Ascending aorta (tissue), 2 donors: ENCODE results near the gene TGFB3. TPM values are rescaled to one million over a fixed set of nuclear protein-coding genes. Genes with fewer than 3 reads are reported as not detected.

Source experiments
- DNase-seq, 2 donors: peaks; one replicate each; pipeline ENCODE4 v3.0.0-alpha.2; 2019; ENCODE audit warnings: low spot score in 2 of 2
- H3K27ac ChIP-seq, 2 donors: fragments of 200-600 bp; sonication (generic); one replicate each; pipeline ENCODE4 v1.5.1; 2016 to 2017; ENCODE audit warnings: mild to moderate bottlenecking in 1 of 2
- H3K27me3 ChIP-seq: fragments of 200-600 bp; sonication (generic); one replicate; pipeline ENCODE4 v1.5.1; 2017
- H3K36me3 ChIP-seq, 2 donors: fragments of 200-600 bp; sonication (generic); one replicate each; pipeline ENCODE4 v1.5.1; 2016
- H3K4me1 ChIP-seq, 2 donors: fragments of 200-600 bp; sonication (generic); one replicate each; pipeline ENCODE4 v1.5.1; 2016 to 2017; ENCODE audit warnings: mild to moderate bottlenecking in 1 of 2
- H3K4me3 ChIP-seq, 2 donors: fragments of 200-600 bp; sonication (generic); one replicate each; pipeline ENCODE4 v1.5.1; 2016 to 2017; ENCODE audit warnings: mild to moderate bottlenecking in 1 of 2
- H3K9me3 ChIP-seq, 2 donors: fragments of 200-600 bp; sonication (generic); one replicate each; pipeline ENCODE4 v1.5.1; 2016
- CTCF ChIP-seq, 3 experiments: fragments of 200-600 bp in 2 of 3; fragments of 450-650 bp in 1 of 3; sonication (generic) in 2 of 3; IDR thresholded peaks; one replicate each; pipeline ENCODE4 v1.5.1; 2016 to 2019; ENCODE audit warnings: antibody characterized with exemption in 3 of 3, mild to moderate bottlenecking in 1 of 3, moderate library complexity in 1 of 3
- intact Hi-C: fragments of 100-400 bp; cut with DNase I; formaldehyde crosslinking; loops from one replicate; pipeline ENCODE4 v1.15.1; 2023
- total RNA-seq: library from RNA; depleted of rRNA; stranded (reverse); fragments of >200 nt; gene quantifications from one replicate; pipeline ENCODE4 v1.1.0, GENCODE V29; 2016

TGFB3 gene
- total RNA-seq, 1 donor from 2014 or later, result 108 TPM

- H3K4me1 ChIP-seq, result peaks cover 0 to 3% of the 10 kb centered on the region in 2 donors
- DNase-seq, result no peak
- no peaks in the 10 kb centered on the region for H3K9me3 ChIP-seq
- H3K36me3 ChIP-seq, result peaks cover 14 to 40% of the 10 kb centered on the region in 2 donors
- H3K4me3 ChIP-seq, result no peak overlapping the region
- intact Hi-C loops, result no loop called here
- TF ChIP-seq CTCF (IDR thresholded peaks at IDR 0.05), result no peak
- H3K27ac ChIP-seq, result peak overlapping the region in 1 of 2 donors; percentile 56
- no peaks in the 10 kb centered on the region for H3K27me3 ChIP-seq
Observed at GRCh38 chr14:75969891-75970290, 11.9 kb downstream of the TGFB3 start.

DNA sequence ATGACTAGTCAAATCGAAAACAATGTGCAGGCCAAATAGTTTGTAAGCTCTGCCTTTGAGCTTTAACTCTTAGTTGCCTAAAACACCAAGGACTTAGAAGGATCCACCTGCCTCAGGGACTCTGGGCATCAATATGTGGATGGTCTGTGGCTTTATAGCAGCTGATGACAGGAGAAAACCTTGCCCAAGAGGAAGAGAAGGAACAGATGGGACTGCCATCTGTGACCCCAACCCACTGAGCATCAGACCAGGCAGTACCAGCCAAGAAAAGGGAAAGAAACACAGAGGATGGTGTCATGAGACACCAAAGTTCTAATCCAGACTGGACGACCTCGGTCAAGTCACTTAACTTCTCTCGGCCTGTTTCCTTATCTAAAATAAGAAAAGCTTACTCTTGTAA lies 12.7 kb downstream of the TGFB3 start:
- Histone ChIP-seq H3K4me3 (peak overlapping the region in 1 of 2 donors; percentile 17), H3K9me3 (no peaks in the 10 kb centered on the region), H3K4me1 (peaks cover 0 to 3% of the 10 kb centered on the region in 2 donors), H3K27me3 (no peaks in the 10 kb centered on the region), H3K36me3 (peaks cover 19 to 45% of the 10 kb centered on the region in 2 donors), H3K27ac (peak overlapping the region in 1 of 2 donors; percentile 56)
- no peak for DNase-seq
- intact Hi-C loops, result no loop called here
- TF ChIP-seq CTCF (IDR thresholded peaks at IDR 0.05), result no peak

GRCh38 chr14:75968456-75968855 lies 13.3 kb downstream of the TGFB3 start:
- TF ChIP-seq CTCF (IDR thresholded peaks at IDR 0.05), result no peak
- Histone ChIP-seq H3K4me3 (peak overlapping the region in 1 of 2 donors; percentile 17), H3K27me3 (no peaks in the 10 kb centered on the region), H3K27ac (peak overlapping the region; percentile 19 to 56), H3K4me1 (peaks cover 0 to 3% of the 10 kb centered on the region in 2 donors), H3K36me3 (peaks cover 24 to 52% of the 10 kb centered on the region in 2 donors), H3K9me3 (no peaks in the 10 kb centered on the region)
- intact Hi-C loops, result no loop called here
- DNase-seq, result no peak

DNA sequence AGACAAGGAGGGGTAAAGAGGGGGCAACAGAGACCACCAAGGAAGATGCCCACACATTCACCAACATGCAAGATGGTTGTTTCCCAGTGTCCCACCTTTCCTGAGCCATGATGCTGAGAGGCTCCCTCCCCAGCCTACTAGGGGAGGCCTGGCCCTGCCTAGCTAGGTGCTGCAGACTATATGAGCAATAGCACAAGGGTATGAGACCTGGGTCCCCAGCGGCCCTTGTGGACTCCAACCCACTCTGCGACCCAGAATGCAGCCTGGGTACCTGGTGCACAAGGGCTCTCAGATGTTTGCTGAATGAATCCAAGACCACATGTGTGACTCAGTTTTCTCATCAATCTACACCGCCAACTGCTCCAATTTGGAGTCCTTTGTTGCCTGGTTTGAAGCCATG lies 13.9 kb downstream of the TGFB3 start:
- Histone ChIP-seq H3K9me3 (no peaks in the 10 kb centered on the region), H3K4me1 (peaks cover 0 to 3% of the 10 kb centered on the region in 2 donors), H3K36me3 (peaks cover 30 to 58% of the 10 kb centered on the region in 2 donors), H3K4me3 (no peak overlapping the region), H3K27me3 (no peaks in the 10 kb centered on the region), H3K27ac (no peak overlapping the region)
- TF ChIP-seq CTCF (IDR thresholded peaks at IDR 0.05), result no peak
- intact Hi-C loops, result no loop called here
- no peak for DNase-seq

- no peak for TF ChIP-seq CTCF (IDR thresholded peaks at IDR 0.05)
- no peaks in the 10 kb centered on the region for H3K9me3 ChIP-seq
- no peak overlapping the region for H3K27ac ChIP-seq
- peaks cover 50 to 70% of the 10 kb centered on the region in 2 donors for H3K36me3 ChIP-seq
- H3K4me3 ChIP-seq, result no peak overlapping the region
- no peaks in the 10 kb centered on the region for H3K4me1 ChIP-seq
- DNase-seq, result no peak
- H3K27me3 ChIP-seq, result no peaks in the 10 kb centered on the region
- intact Hi-C loops, result no loop called here
Observed at GRCh38 chr14:75961662-75962061, 20.1 kb downstream of the TGFB3 start.

GRCh38 chr14:75960231-75960630 lies 21.6 kb downstream of the TGFB3 start:
- no peaks in the 10 kb centered on the region for H3K9me3 ChIP-seq
- H3K4me3 ChIP-seq, result no peak overlapping the region
- no peak for TF ChIP-seq CTCF (IDR thresholded peaks at IDR 0.05)
- DNase-seq, result no peak
- no peaks in the 10 kb centered on the region for H3K27me3 ChIP-seq
- H3K27ac ChIP-seq, result no peak overlapping the region
- peaks cover 44 to 57% of the 10 kb centered on the region in 2 donors for H3K36me3 ChIP-seq
- no peaks in the 10 kb centered on the region for H3K4me1 ChIP-seq
- intact Hi-C loops, result no loop called here
